Heart left ventricle (tissue), 16 donors: Measurements from ENCODE around the gene CLEC4G. TPM values are rescaled to one million over a fixed set of nuclear protein-coding genes. Genes with fewer than 3 reads are reported as not detected.

Source experiments
- ATAC-seq, 4 donors: fragments of 200-7000 bp; cut with Tn5 transposase; one replicate each; pipeline ENCODE4 v1.9.1; 2020 to 2022; ENCODE audit warnings: moderate library complexity in 4 of 4, mild to moderate bottlenecking in 3 of 4, moderate number of reproducible peaks in 1 of 4
- DNase-seq, 5 donors: peaks; one replicate each; pipeline ENCODE4 v3.0.0-alpha.2; 2020
- H3K27ac ChIP-seq, 12 donors: fragments of 200-600 bp; sonication (generic) in 4 of 12; one replicate each; pipeline versions ENCODE4 v1.5.0 to v1.8.0; 2016 to 2022; ENCODE audit warnings: mild to moderate bottlenecking in 2 of 12
- H3K27me3 ChIP-seq, 9 donors: fragments of 200-600 bp; sonication (generic) in 2 of 9; one replicate each; pipeline versions ENCODE4 v1.5.1 to v1.8.0; 2016 to 2022; ENCODE audit warnings: mild to moderate bottlenecking in 3 of 9
- H3K36me3 ChIP-seq, 9 donors: fragments of 200-600 bp; sonication (generic) in 2 of 9; one replicate each; pipeline versions ENCODE4 v1.5.0 to v1.8.0; 2018 to 2022; ENCODE audit warnings: mild to moderate bottlenecking in 2 of 9
- H3K4me1 ChIP-seq, 12 donors: fragments of 200-600 bp; sonication (generic) in 4 of 12; one replicate each; pipeline versions ENCODE4 v1.5.0 to v1.8.0; 2016 to 2022; ENCODE audit warnings: mild to moderate bottlenecking in 3 of 12
- H3K4me3 ChIP-seq, 12 donors: fragments of 200-600 bp; sonication (generic) in 4 of 12; one replicate each; pipeline versions ENCODE4 v1.5.0 to v1.8.0; 2017 to 2022; ENCODE audit warnings: mild to moderate bottlenecking in 9 of 12, moderate library complexity in 4 of 12
- H3K9me3 ChIP-seq, 12 donors: fragments of 200-600 bp; sonication (generic) in 4 of 12; one replicate each; pipeline versions ENCODE4 v1.5.0 to v1.8.0; 2016 to 2022; ENCODE audit warnings: mild to moderate bottlenecking in 1 of 12
- CTCF ChIP-seq, 12 donors: fragments of 200-600 bp; sonication (generic) in 4 of 12; IDR thresholded peaks; one replicate each; pipeline versions ENCODE4 v1.5.0 to v1.8.0; 2018 to 2022; ENCODE audit warnings: antibody characterized with exemption in 12 of 12, mild to moderate bottlenecking in 5 of 12
- POLR2A ChIP-seq, 2 donors: fragments of 450-650 bp; IDR thresholded peaks; one replicate each; pipeline ENCODE4 v1.6.1; 2017; ENCODE audit warnings: antibody characterized with exemption in 2 of 2, mild to moderate bottlenecking in 2 of 2, moderate library complexity in 2 of 2
- WGBS, 4 donors: extraction: QIAGEN DNeasy Blood & Tissue Kit in 2 of 4; methylation state at CpG; one replicate each; pipeline versions ENCODE4 v1.1.5 to v1.1.7; 2013 to 2018; 5-methylcytosine and 5-hydroxymethylcytosine counted together
- intact Hi-C, 10 donors: fragments of 100-400 bp; cut with DNase I; formaldehyde crosslinking; loops; one replicate each; pipeline versions ENCODE4 v1.11.1 to v1.14.2; 2022
- polyA plus RNA-seq, 2 donors: library from polyadenylated mRNA; stranded (reverse); fragments of 200-250 nt; gene quantifications; one replicate each; pipeline ENCODE4 v1.2.3, GENCODE V29; 2013
- total RNA-seq, 9 donors: library from RNA; depleted of rRNA in 2 of 9; stranded (reverse); fragments of >200 nt in 2 of 9; fragmentation: NEBNext Ultra II Directional in 3 of 9; extraction: Animal tissue kit (Norgen Biotek cat#: 25700) in 3 of 9; gene quantifications; one replicate each; pipeline versions ENCODE4 v1.1.0 to v1.2.4, GENCODE V29; 2016 to 2023
- donor health status: ischemic (EF 13 %, LVEDD 7.1; RV severe dilation, severe dysfunction).
- donor health status: healthy with polysubstance abuse.
- donor health status: DM: no; HTN: yes; CAD: no.
- donor health status: DM: no; HTN: no; CAD: no.
- donor health status: ischemic (EF 25% LVEDD 6.9; RV normal size, moderate dysfunction).
- donor health status: ischemic (EF 25% LVEDD 5.7; RV mildly dilated, moderate dysfunction).
- donor health status: healthy.
- donor health status: DM: yes; HTN: yes; CAD: no.
- donor health status: ischemic (EF 35%, LVEDD 5.7; RV mildly dilated, moderate dysfunction).
- donor health status: nonischemic (EF 11% LVEDD 7.7; RV severe dilation, severe dysfunction).
- donor health status: DM: yes; HTN: yes; CAD: no.
- donor health status: PGD.
- donor health status: ischemic (EF 29% LVEDD 5.4; RV normal size, mild dysfunction).
- donor health status: nonischemic (EF 23%, LVEDD 6.1; RV moderate dilation, normal function).

Gene CLEC4G
- total and polyA plus RNA-seq, 11 donors = 0.22 to 6.4 (median 0.87) TPM; not detected in 1

GRCh38 chr19:7740682-7741054 is 8.8 kb upstream of the CLEC4G start:
- ATAC-seq (no peak), DNase-seq (no peak)
- peak overlapping the region in 1 of 12 donors; percentile 80 for H3K27ac ChIP-seq
- 74 to 79% (median 77%) methylated on average over 6 of the region's 6 CpGs for WGBS, 4 donors
- peaks cover 0 to 3% (median 0%) of the 10 kb centered on the region in 9 donors for H3K27me3 ChIP-seq
- H3K4me3 ChIP-seq = no peak overlapping the region
- H3K36me3 ChIP-seq = no peaks in the 10 kb centered on the region
- TF ChIP-seq CTCF (IDR thresholded peaks at IDR 0.05) = no peak
- no peak for TF ChIP-seq POLR2A (IDR thresholded peaks at IDR 0.05)
- no peaks in the 10 kb centered on the region for H3K9me3 ChIP-seq
- H3K4me1 ChIP-seq = peaks cover 0 to 11% (median 0%) of the 10 kb centered on the region in 12 donors
- intact Hi-C loops = no loop called here

- no peak for DNase-seq
- Histone ChIP-seq H3K27me3 (peaks cover 0 to 3% (median 0%) of the 10 kb centered on the region in 9 donors), H3K36me3 (no peaks in the 10 kb centered on the region), H3K4me1 (peaks cover 0 to 14% (median 0%) of the 10 kb centered on the region in 12 donors), H3K4me3 (no peak overlapping the region), H3K9me3 (no peaks in the 10 kb centered on the region), H3K27ac (peak overlapping the region in 1 of 12 donors; percentile 80)
- ATAC-seq = peak in 1 of 4 donors; percentile 36
- intact Hi-C loops = no loop called here
- 79 to 86% (median 82%) methylated on average over 19 of the region's 19 CpGs for WGBS, 4 donors
- TF ChIP-seq POLR2A (IDR thresholded peaks at IDR 0.05) (no peak), CTCF (IDR thresholded peaks at IDR 0.05) (no peak)
Observed at GRCh38 chr19:7739801-7740681, 8.1 kb upstream of the CLEC4G start.

GRCh38 chr19:7739211-7739755 is 7.4 kb upstream of the CLEC4G start:
- ATAC-seq (no peak), DNase-seq (no peak)
- no peaks in the 10 kb centered on the region for H3K36me3 ChIP-seq
- intact Hi-C loops = no loop called here
- peaks cover 0 to 4% (median 0%) of the 10 kb centered on the region in 9 donors for H3K27me3 ChIP-seq
- no peak overlapping the region for H3K4me3 ChIP-seq
- H3K27ac ChIP-seq = peak overlapping the region in 1 of 12 donors; percentile 80
- peaks cover 0 to 14% (median 0%) of the 10 kb centered on the region in 12 donors for H3K4me1 ChIP-seq
- 32 to 49% (median 42%) methylated on average over 2 of the region's 2 CpGs for WGBS, 4 donors
- TF ChIP-seq CTCF (IDR thresholded peaks at IDR 0.05) (no peak), POLR2A (IDR thresholded peaks at IDR 0.05) (no peak)
- H3K9me3 ChIP-seq = no peaks in the 10 kb centered on the region

- DNase-seq (no peak), ATAC-seq (no peak)
- TF ChIP-seq CTCF (IDR thresholded peaks at IDR 0.05) = no peak
- no peak for TF ChIP-seq POLR2A (IDR thresholded peaks at IDR 0.05)
- WGBS, 4 donors = 74 to 88% (median 78%) methylated on average over 7 of the region's 7 CpGs
- Histone ChIP-seq H3K4me3 (no peak overlapping the region), H3K27ac (no peak overlapping the region), H3K9me3 (no peaks in the 10 kb centered on the region), H3K27me3 (peaks cover 0 to 7% (median 0%) of the 10 kb centered on the region in 9 donors), H3K4me1 (peaks cover 0 to 14% (median 0%) of the 10 kb centered on the region in 12 donors), H3K36me3 (no peaks in the 10 kb centered on the region)
- intact Hi-C loops = no loop called here
Observed at GRCh38 chr19:7738023-7738422, 6.1 kb upstream of the CLEC4G start.
